Type B pancreatic cell (in vitro differentiated cells): ENCODE results near the gene AGPAT3. TPM values are rescaled to one million over a fixed set of nuclear protein-coding genes. Genes with fewer than 3 reads are reported as not detected.

Experiments
- DNase-seq: peaks from one replicate; pipeline ENCODE4 v3.0.0; 2021; ENCODE audit warnings: mixed read lengths; ENCODE audit not compliant: unreplicated experiment; ENCODE audit errors: extremely low spot score
- H3K27ac Mint-ChIP-seq: 2 replicates; pipeline ENCODE4 v1.8.0; 2021; ENCODE audit warnings: mild to moderate bottlenecking, mixed read lengths
- H3K27me3 Mint-ChIP-seq: 2 replicates; pipeline ENCODE4 v1.8.0; 2021; ENCODE audit warnings: mixed read lengths
- H3K36me3 Mint-ChIP-seq: 2 replicates; pipeline ENCODE4 v1.8.0; 2021; ENCODE audit warnings: mixed read lengths
- H3K4me1 Mint-ChIP-seq: one replicate; pipeline ENCODE4 v1.8.0; 2021; ENCODE audit warnings: mixed read lengths; ENCODE audit not compliant: unreplicated experiment
- H3K4me3 Mint-ChIP-seq: 2 replicates; pipeline ENCODE4 v1.8.0; 2021; ENCODE audit warnings: mild to moderate bottlenecking, mixed read lengths
- H3K9me3 Mint-ChIP-seq: 2 replicates; pipeline ENCODE4 v1.8.0; 2021; ENCODE audit warnings: mixed read lengths
- total RNA-seq: library from RNA; stranded (reverse); gene quantifications from 2 replicates; pipeline ENCODE4 v1.2.1, GENCODE V29; 2021; ENCODE audit warnings: low replicate concordance
- TF ChIP-seq, protein P1 (sequence below): fragments of 200-600 bp; sonication (generic); conservative IDR thresholded peaks from 2 replicates; pipeline ENCODE4 v1.5.0; 2021; ENCODE audit warnings: antibody characterized with exemption, mild to moderate bottlenecking

The AGPAT3 gene
- total RNA-seq, 1 donor from 2014 or later = 59.2 TPM

DNA sequence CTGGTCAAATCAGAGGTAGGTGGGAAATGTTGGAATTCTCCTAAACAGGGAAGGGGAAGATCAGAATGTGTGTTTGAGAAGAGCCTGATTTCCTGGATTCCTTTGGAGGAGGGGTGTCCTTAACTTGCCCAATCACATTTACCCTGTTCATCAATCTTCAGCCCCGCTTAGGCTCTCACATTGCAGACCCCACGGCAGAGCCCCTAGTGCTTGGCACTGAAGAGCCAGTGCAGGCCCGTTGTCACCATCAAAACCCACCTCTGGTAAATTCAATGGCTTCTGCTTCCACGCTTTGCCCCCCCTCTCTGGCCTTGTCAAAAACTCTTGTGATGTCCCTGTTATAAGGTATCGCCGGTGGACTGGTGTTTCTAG is 2.3 kb downstream of the AGPAT3 start:
- Mint-ChIP-seq H3K9me3 (no peaks in the 10 kb centered on the region), H3K27me3 (peaks cover 2% of the 10 kb centered on the region), H3K4me1 (peaks cover 26% of the 10 kb centered on the region), H3K27ac (peak overlapping the region; percentile 92), H3K36me3 (peaks cover 16% of the 10 kb centered on the region), H3K4me3 (peak overlapping the region; percentile 89)
- TF ChIP-seq, protein P1, sequence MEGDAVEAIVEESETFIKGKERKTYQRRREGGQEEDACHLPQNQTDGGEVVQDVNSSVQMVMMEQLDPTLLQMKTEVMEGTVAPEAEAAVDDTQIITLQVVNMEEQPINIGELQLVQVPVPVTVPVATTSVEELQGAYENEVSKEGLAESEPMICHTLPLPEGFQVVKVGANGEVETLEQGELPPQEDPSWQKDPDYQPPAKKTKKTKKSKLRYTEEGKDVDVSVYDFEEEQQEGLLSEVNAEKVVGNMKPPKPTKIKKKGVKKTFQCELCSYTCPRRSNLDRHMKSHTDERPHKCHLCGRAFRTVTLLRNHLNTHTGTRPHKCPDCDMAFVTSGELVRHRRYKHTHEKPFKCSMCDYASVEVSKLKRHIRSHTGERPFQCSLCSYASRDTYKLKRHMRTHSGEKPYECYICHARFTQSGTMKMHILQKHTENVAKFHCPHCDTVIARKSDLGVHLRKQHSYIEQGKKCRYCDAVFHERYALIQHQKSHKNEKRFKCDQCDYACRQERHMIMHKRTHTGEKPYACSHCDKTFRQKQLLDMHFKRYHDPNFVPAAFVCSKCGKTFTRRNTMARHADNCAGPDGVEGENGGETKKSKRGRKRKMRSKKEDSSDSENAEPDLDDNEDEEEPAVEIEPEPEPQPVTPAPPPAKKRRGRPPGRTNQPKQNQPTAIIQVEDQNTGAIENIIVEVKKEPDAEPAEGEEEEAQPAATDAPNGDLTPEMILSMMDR = no peak
- no peak for DNase-seq

DNA sequence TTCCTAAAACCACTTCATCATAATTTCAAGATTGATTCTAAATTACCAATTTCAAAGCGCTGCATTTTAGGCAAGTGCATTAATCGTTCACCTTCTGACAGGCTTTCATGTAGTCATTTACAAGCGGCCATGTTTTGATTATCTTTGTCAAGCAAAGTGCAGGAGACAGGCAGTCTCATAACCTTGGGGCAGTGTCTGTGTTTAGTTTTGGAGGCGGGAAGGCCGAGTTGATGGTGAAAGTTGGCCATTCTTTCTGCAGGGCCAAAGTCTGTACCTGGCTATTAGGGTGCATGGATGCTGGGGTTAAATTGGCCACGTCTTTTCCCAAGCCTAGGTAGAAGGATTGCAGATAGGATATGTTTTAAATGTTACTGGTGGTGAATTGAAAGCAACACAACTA is 2.9 kb downstream of the AGPAT3 start:
- H3K9me3 Mint-ChIP-seq = no peaks in the 10 kb centered on the region
- H3K4me1 Mint-ChIP-seq = peaks cover 26% of the 10 kb centered on the region
- H3K27me3 Mint-ChIP-seq = peaks cover 2% of the 10 kb centered on the region
- DNase-seq = no peak
- TF ChIP-seq, protein P1 = no peak
- H3K4me3 Mint-ChIP-seq = peak overlapping the region; percentile 89
- peaks cover 22% of the 10 kb centered on the region for H3K36me3 Mint-ChIP-seq
- H3K27ac Mint-ChIP-seq = peak overlapping the region; percentile 92

DNA sequence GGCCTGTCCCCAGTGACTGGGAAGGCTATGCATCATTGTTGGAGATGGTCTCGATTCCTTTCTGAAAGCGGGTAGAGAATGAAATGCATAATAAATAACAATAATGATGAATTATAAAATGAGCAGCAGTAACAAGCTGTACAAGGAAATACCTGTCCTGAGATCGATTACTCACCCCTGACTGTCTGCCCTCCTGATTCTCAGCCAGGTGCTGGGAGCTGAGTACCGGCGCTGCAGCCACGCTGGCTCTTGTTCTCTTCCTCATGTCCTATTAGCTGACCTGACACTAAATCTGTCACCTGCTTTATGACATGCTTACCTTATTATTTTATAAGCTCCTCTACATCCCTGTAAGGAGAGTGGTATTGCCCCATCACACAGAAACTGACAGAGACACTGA is 3.4 kb downstream of the AGPAT3 start:
- Mint-ChIP-seq H3K4me1 (peaks cover 26% of the 10 kb centered on the region), H3K36me3 (peaks cover 22% of the 10 kb centered on the region), H3K27ac (peak overlapping the region; percentile 92), H3K27me3 (peaks cover 2% of the 10 kb centered on the region), H3K4me3 (peak overlapping the region; percentile 89), H3K9me3 (no peaks in the 10 kb centered on the region)
- DNase-seq = no peak
- TF ChIP-seq, protein P1 = no peak

DNA sequence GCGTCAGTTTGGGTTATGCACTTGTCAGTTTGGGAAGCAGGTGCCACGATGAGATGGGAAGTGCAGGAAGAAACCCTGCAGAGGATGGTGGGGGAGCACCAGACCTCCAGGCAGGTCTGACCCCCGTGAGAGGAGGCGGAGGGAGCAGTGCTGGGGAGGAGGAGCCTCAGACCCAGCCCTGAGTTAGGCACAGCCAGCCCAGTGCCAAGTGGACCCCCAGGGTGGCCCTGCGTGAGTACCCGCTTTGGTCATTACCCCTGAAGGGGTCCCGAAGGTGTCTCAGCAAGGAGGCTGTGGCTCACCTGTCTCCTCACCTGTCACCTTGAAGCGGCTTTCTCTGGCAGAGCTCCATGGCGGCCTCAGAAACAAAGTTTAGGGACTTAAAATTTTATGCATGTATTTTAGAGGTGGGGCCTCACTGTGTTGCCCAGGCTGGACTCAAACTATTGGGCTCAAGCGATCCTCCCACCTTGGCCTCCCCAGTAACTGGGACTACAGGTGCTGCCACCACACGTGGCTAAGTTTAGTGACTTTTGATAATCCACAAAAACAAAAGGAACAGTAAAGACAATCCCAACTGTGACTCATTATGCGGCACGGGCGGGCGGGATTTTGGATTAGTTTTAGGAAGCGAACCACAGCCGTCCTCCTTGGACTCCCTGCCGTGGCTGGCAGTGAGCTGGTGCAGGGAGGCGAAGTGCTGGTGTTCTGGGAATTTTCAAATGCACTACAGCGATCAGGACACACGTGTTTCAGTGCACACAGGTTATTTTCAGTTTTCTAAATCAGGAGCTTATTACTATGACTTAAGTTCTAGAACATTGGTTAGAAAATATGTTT is 4.7 kb downstream of the AGPAT3 start:
- H3K27ac Mint-ChIP-seq = no peak overlapping the region
- H3K27me3 Mint-ChIP-seq = no peaks in the 10 kb centered on the region
- H3K9me3 Mint-ChIP-seq = no peaks in the 10 kb centered on the region
- no peak for DNase-seq
- H3K4me3 Mint-ChIP-seq = no peak overlapping the region
- peaks cover 26% of the 10 kb centered on the region for H3K4me1 Mint-ChIP-seq
- peaks cover 31% of the 10 kb centered on the region for H3K36me3 Mint-ChIP-seq
- TF ChIP-seq, protein P1 = no peak

DNA sequence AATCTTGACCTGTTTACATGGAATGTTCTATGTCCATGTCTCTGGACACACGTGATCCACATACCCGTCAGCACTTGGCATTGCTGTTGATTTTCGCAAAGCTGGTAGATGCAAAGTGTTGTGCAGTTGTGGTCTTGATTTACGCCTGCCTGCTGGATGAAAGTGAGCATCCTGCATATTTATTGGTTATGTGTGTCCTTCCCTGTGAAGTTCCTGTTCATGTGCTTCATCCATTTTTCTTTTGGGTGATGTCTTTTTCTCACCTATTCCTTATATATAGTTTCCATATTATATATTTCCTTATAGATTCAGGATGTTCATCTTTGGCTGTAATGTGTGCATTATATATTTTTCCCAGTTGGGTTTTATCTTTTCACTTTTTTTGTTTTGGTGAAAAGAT is 6.5 kb downstream of the AGPAT3 start:
- TF ChIP-seq, protein P1 = no peak
- Mint-ChIP-seq H3K36me3 (peaks cover 40% of the 10 kb centered on the region), H3K4me1 (peaks cover 29% of the 10 kb centered on the region), H3K9me3 (no peaks in the 10 kb centered on the region), H3K4me3 (no peak overlapping the region), H3K27ac (no peak overlapping the region), H3K27me3 (no peaks in the 10 kb centered on the region)
- DNase-seq = no peak
